K562 (cell line): ENCODE results near the gene CEP131. TPM values are rescaled to one million over a fixed set of nuclear protein-coding genes. Genes with fewer than 3 reads are reported as not detected.
A peak's percentile ranks its signal among the peaks of the same experiment; 100 is the strongest.

Experiments used
- ARID2 ChIP-seq: fragments of 450-650 bp; IDR thresholded peaks from 2 replicates; pipeline ENCODE4 v1.6.1; 2017; ENCODE audit warnings: antibody characterized with exemption, mild to moderate bottlenecking
- DNMT1 ChIP-seq: fragments of 450-650 bp; IDR thresholded peaks from 2 replicates; pipeline ENCODE4 v1.6.1; 2016; ENCODE audit warnings: antibody characterized with exemption, mild to moderate bottlenecking
- E2F5 ChIP-seq: sonication (generic); formaldehyde crosslinking; IDR thresholded peaks from 2 replicates; pipeline ENCODE4 v1.8.0; 2022; ENCODE audit warnings: mild to moderate bottlenecking, missing genetic modification reagents
- EHMT2 ChIP-seq: fragments of 450-650 bp; IDR thresholded peaks from 2 replicates; pipeline ENCODE4 v1.6.1; 2018; ENCODE audit warnings: antibody characterized with exemption
- HMG20A ChIP-seq: fragments of 450-650 bp; formaldehyde crosslinking; conservative IDR thresholded peaks from 2 replicates; pipeline ENCODE4 v1.4.0; 2020; ENCODE audit warnings: mild to moderate bottlenecking, mixed read lengths
- MCM3 ChIP-seq: fragments of 450-650 bp; IDR thresholded peaks from 2 replicates; pipeline ENCODE4 v1.6.1; 2016
- MEF2A ChIP-seq: IDR thresholded peaks from 2 replicates; pipeline ENCODE4 v1.6.1; 2011; ENCODE audit warnings: low read depth, mild to moderate bottlenecking, low read length, moderate library complexity; ENCODE audit not compliant: control insufficient read depth
- NCOA1 ChIP-seq: fragments of 450-650 bp; IDR thresholded peaks from 2 replicates; pipeline ENCODE4 v1.6.1; 2016; ENCODE audit warnings: low read depth
- NCOR1 ChIP-seq: fragments of 450-650 bp; IDR thresholded peaks from 2 replicates; pipeline ENCODE4 v1.6.1; 2016; ENCODE audit warnings: mild to moderate bottlenecking, moderate library complexity
- PCBP2 ChIP-seq: fragments of 200-400 bp; formaldehyde crosslinking; IDR thresholded peaks from 2 replicates; pipeline ENCODE4 v1.6.1; 2018; ENCODE audit warnings: low read length, low read depth, mild to moderate bottlenecking, moderate library complexity; ENCODE audit not compliant: poor library complexity, severe bottlenecking
- POLR2A ChIP-seq: fragments of 450-650 bp; conservative IDR thresholded peaks from 2 replicates; pipeline ENCODE4 v1.6.1; 2016
- RAD51 ChIP-seq: fragments of 450-650 bp; IDR thresholded peaks from 2 replicates; pipeline ENCODE4 v1.7.1; 2016; ENCODE audit warnings: low read depth, mild to moderate bottlenecking, borderline replicate concordance
- RBBP5 ChIP-seq: fragments of 200-600 bp; sonication (generic); IDR thresholded peaks from 2 replicates; pipeline ENCODE4 v1.6.1; 2012; ENCODE audit warnings: borderline replicate concordance, mild to moderate bottlenecking, low read length, control low read depth, inconsistent platforms; ENCODE audit not compliant: insufficient read depth, poor library complexity, severe bottlenecking
- SRSF9 ChIP-seq: fragments of 200-400 bp; formaldehyde crosslinking; IDR thresholded peaks from 2 replicates; pipeline ENCODE4 v1.6.1; 2017; ENCODE audit warnings: low read depth, low read length, borderline replicate concordance
- TBP ChIP-seq: optimal IDR thresholded peaks from 2 replicates; pipeline ENCODE3; 2011; ENCODE audit warnings: low read depth, low read length, improper control_type of control experiment
- TCFL5 ChIP-seq: fragments of 250-450 bp; sonication (Bioruptor Pico); conservative IDR thresholded peaks from 2 replicates; pipeline ENCODE4 v1.6.1; 2021; ENCODE audit warnings: mild to moderate bottlenecking, moderate library complexity, matching md5 sums
- TEAD4 ChIP-seq, 2 experiments: sonication (generic) in 1 of 2; formaldehyde crosslinking in 1 of 2; IDR thresholded peaks; 2 replicates each; pipeline versions ENCODE4 v1.6.1 to v1.8.0; 2012 to 2022; ENCODE audit warnings: borderline replicate concordance in 1 of 2, inconsistent platforms in 1 of 2, low read length in 1 of 2, mild to moderate bottlenecking in 1 of 2, missing genetic modification reagents in 1 of 2
- YBX1 ChIP-seq: fragments of 450-650 bp; IDR thresholded peaks from 2 replicates; pipeline ENCODE4 v1.7.1; 2016; ENCODE audit warnings: mild to moderate bottlenecking
- ZBTB2 ChIP-seq: fragments of 450-650 bp; IDR thresholded peaks from 2 replicates; pipeline ENCODE4 v1.6.1; 2016; ENCODE audit warnings: antibody characterized with exemption
- ZC3H11A ChIP-seq: IDR thresholded peaks from 2 replicates; pipeline ENCODE4 v1.6.1; 2012; ENCODE audit warnings: low read depth, low read length, improper control_type of control experiment
- ZNF174 ChIP-seq: fragments of 250-450 bp; sonication (Bioruptor Pico); IDR thresholded peaks from 2 replicates; pipeline ENCODE4 v1.4.0; 2020; ENCODE audit warnings: mild to moderate bottlenecking
- ZNF197 ChIP-seq: fragments of 200-800 bp; sonication (Bioruptor generic); IDR thresholded peaks from 2 replicates; pipeline ENCODE4 v1.6.1; 2016; ENCODE audit warnings: low read depth, missing genetic modification characterization, missing compliant biosample characterization
- ZNF395 ChIP-seq: fragments of 200-800 bp; sonication (Bioruptor generic); IDR thresholded peaks from 2 replicates; pipeline ENCODE4 v1.6.1; 2017; ENCODE audit warnings: missing genetic modification characterization, missing compliant biosample characterization
- ZNF639 ChIP-seq, 2 experiments: fragments of 200-800 bp in 1 of 2; sonication (Bioruptor generic) in 1 of 2; sonication (generic) in 1 of 2; formaldehyde crosslinking in 1 of 2; IDR thresholded peaks in 1 of 2; conservative IDR thresholded peaks in 1 of 2; 2 replicates each; pipeline versions ENCODE4 v1.5.0 to v1.6.1; 2016 to 2020; ENCODE audit warnings: missing compliant biosample characterization in 1 of 2, missing genetic modification characterization in 1 of 2, missing genetic modification reagents in 1 of 2
- polyA plus RNA-seq, 8 experiments: library from polyadenylated mRNA; depleted of rRNA in 4 of 8; stranded (reverse) in 5 of 8; unstranded in 3 of 8; fragments of >200 nt; fragmentation: Nextera tagmentation in 2 of 8; fragmentation: Illumina TruSeq in 1 of 8; extraction: Ambion mirVana in 2 of 8; extraction: Trizol in 1 of 8; gene quantifications; 2 replicates each; pipeline versions ENCODE4 v1.2.1 to v1.2.3, GENCODE V29; 2011 to 2014; ENCODE audit warnings: inconsistent platforms in 1 of 8, missing spikeins in 1 of 8
- total RNA-seq, 7 experiments: library from RNA; depleted of rRNA in 6 of 7; stranded (reverse); fragments of >200 nt in 6 of 7; fragmentation: Illumina TruSeq in 2 of 7; extraction: Trizol in 2 of 7; gene quantifications; 2 replicates each; pipeline versions ENCODE4 v1.2.1 to v1.2.3, GENCODE V29; 2011 to 2021; ENCODE audit warnings: low replicate concordance in 1 of 7

Gene CEP131
- total and polyA plus RNA-seq, 9 of the 15 experiments (the other 6 are each of a cell fraction or from before 2014, with no cell fraction given): 0.24 to 21.2 (median 2.3) TPM

- TF ChIP-seq ZNF395 (CRISPR knock-in tag) (peak; percentile 56; the same call in 1 of the 2 replicates), EHMT2 (peak; percentile 88), ZC3H11A (no peak), ZNF639 (CRISPR knock-in tag; conservative IDR thresholded peaks at IDR 0.05 in 1 of 2, IDR thresholded peaks at IDR 0.05 in 1 of 2) (no peak), PCBP2 (no peak), POLR2A (0 out of 2 replicates have a peak, but pooled peaks have one; percentile 26), RBBP5 (no peak), HMG20A (CRISPR knock-in tag) (no peak), TEAD4 (IDR thresholded peaks at IDR 0.05; ENCODE audit: low read length) (no peak), TEAD4 (CRISPR knock-in tag; IDR thresholded peaks at IDR 0.05; ENCODE audit: borderline replicate concordance) (no peak), ZNF197 (CRISPR knock-in tag) (no peak), YBX1 (no peak), TCFL5 (CRISPR knock-in tag) (no peak), SRSF9 (no peak), E2F5 (CRISPR knock-in tag) (no peak), NCOA1 (peak; percentile 68; the same call in 1 of the 2 replicates), ZBTB2 (peak; percentile 69; the same call in 1 of the 2 replicates), MEF2A (no peak), NCOR1 (no peak), RAD51 (no peak), ARID2 (peak; percentile 97), ZNF174 (no peak), MCM3 (peak; percentile 53; the same call in 1 of the 2 replicates), DNMT1 (0 out of 2 replicates have a peak, but pooled peaks have one; percentile 65), TBP (no peak)
Observed at GRCh38 chr17:81253358-81254131, 30.8 kb upstream of the CEP131 start (continued).
